Lower leg skin (tissue), 4 donors: ENCODE measurements around the gene PATJ. TPM values are rescaled to one million over a fixed set of nuclear protein-coding genes. Genes with fewer than 3 reads are reported as not detected.

Experiments
- DNase-seq, 2 donors: peaks; one replicate each; pipeline ENCODE4 v3.0.0-alpha.2; 2019; ENCODE audit warnings: low spot score in 2 of 2
- H3K4me3 ChIP-seq: fragments of 200-600 bp; sonication (generic); 2 replicates; pipeline ENCODE4 v1.5.1; 2017; ENCODE audit warnings: mild to moderate bottlenecking, low read depth; ENCODE audit not compliant: poor library complexity, severe bottlenecking
- CTCF ChIP-seq, 3 donors: fragments of 450-650 bp; IDR thresholded peaks; one replicate each; pipeline ENCODE4 v1.5.1; 2016; ENCODE audit warnings: antibody characterized with exemption in 3 of 3, mild to moderate bottlenecking in 3 of 3, moderate library complexity in 2 of 3
- POLR2A ChIP-seq, 2 donors: fragments of 450-650 bp; IDR thresholded peaks; one replicate each; pipeline ENCODE4 v1.6.1; 2016 to 2017; ENCODE audit warnings: antibody characterized with exemption in 2 of 2, mild to moderate bottlenecking in 1 of 2, moderate library complexity in 1 of 2
- WGBS, 2 donors: methylation state at CpG; one replicate each; pipeline ENCODE4 v1.1.5; 2018; 5-methylcytosine and 5-hydroxymethylcytosine counted together
- intact Hi-C: fragments of 100-400 bp; cut with DNase I; formaldehyde crosslinking; loops from one replicate; pipeline ENCODE4 v1.15.0; 2023; ENCODE audit warnings: low total_unique reads
- total RNA-seq, 4 donors: library from RNA; depleted of rRNA; stranded (reverse); fragments of >200 nt; gene quantifications; one replicate each; pipeline ENCODE4 v1.1.0, GENCODE V29; 2016

PATJ gene
- total RNA-seq, 4 donors from 2014 or later = 50.5 to 89.3 (median 64.5) TPM

- intact Hi-C loops = loop anchor here (5.0 kb wide), 1 partner anchor 881 kb away; no protein-coding TSS in a partner anchor
- no peak for DNase-seq
- no peak overlapping the region for H3K4me3 ChIP-seq
- no peak for TF ChIP-seq CTCF (IDR thresholded peaks at IDR 0.05)
- no peak for TF ChIP-seq POLR2A (IDR thresholded peaks at IDR 0.05)
- 33 to 37% methylated on average over 3 of the region's 3 CpGs for WGBS, 2 donors
Measured at GRCh38 chr1:61853583-61853982, 111.3 kb downstream of the PATJ start.

DNA sequence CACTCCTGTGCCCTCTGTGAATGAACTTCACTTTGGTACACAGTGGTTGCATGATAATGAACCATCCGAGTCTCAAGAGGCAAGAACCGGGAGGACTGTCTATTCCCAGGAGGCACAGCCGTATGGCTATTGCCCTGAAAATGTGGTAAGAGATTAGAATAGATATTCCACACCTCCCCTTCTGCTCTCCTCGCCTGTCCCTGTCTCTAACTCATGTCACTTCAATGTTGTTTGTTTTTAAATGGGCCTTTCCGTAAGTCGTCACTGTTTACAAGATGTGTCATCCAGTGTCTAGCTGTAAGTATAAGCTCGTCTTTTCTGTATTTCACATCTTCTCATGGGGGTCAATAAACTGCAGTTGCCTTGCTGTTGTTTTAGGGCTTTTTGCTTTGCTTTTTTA is 122.2 kb downstream of the PATJ start:
- 91 to 94% methylated on average over 7 of the region's 7 CpGs for WGBS, 2 donors
- no peak overlapping the region for H3K4me3 ChIP-seq
- TF ChIP-seq POLR2A (IDR thresholded peaks at IDR 0.05) (no peak), CTCF (IDR thresholded peaks at IDR 0.05) (no peak)
- intact Hi-C loops = no loop called here
- no peak for DNase-seq

DNA sequence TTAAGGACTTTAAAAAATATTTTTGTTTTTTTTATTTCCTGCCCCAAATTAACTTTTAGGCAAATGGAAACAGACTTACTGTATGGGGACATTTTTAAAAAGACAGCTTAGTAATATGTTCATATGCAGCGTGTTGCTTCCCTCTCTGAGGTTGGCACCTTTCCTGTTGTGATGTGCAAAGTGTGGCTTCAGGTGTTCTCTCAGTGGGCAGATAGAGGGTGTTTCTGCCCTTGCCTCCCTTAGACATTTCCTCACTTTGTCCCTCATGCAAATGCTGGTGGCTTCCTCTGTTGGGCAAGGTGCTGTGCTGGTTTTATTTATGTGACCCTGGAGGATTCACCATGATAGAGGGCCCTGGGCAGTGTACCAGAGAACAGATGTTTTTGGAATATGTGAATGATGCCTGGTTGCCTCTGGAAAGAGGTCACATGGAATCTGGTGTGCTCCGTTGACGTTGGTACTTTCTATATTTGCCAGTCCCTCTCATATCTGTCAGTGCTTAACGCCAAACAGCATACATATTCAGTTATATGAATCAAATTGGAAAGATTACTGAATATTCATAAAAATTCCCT is 123.5 kb downstream of the PATJ start:
- no peak for DNase-seq
- TF ChIP-seq POLR2A (IDR thresholded peaks at IDR 0.05) (no peak), CTCF (IDR thresholded peaks at IDR 0.05) (no peak)
- WGBS, 2 donors = 89 to 91% methylated on average over 4 of the region's 4 CpGs
- H3K4me3 ChIP-seq = no peak overlapping the region
- intact Hi-C loops = no loop called here

- intact Hi-C loops = no loop called here
- no peak overlapping the region for H3K4me3 ChIP-seq
- 91 to 96% methylated on average over 14 of the region's 14 CpGs for WGBS, 2 donors
- DNase-seq = no peak
- TF ChIP-seq CTCF (IDR thresholded peaks at IDR 0.05) (no peak), POLR2A (IDR thresholded peaks at IDR 0.05) (no peak)
Measured at GRCh38 chr1:61869691-61870109, 127.4 kb downstream of the PATJ start.

GRCh38 chr1:61872206-61872605 is 129.9 kb downstream of the PATJ start:
- no peak overlapping the region for H3K4me3 ChIP-seq
- TF ChIP-seq CTCF (IDR thresholded peaks at IDR 0.05) (no peak), POLR2A (IDR thresholded peaks at IDR 0.05) (no peak)
- 93 to 99% methylated on average over 3 of the region's 3 CpGs for WGBS, 2 donors
- DNase-seq = no peak
- intact Hi-C loops = no loop called here

DNA sequence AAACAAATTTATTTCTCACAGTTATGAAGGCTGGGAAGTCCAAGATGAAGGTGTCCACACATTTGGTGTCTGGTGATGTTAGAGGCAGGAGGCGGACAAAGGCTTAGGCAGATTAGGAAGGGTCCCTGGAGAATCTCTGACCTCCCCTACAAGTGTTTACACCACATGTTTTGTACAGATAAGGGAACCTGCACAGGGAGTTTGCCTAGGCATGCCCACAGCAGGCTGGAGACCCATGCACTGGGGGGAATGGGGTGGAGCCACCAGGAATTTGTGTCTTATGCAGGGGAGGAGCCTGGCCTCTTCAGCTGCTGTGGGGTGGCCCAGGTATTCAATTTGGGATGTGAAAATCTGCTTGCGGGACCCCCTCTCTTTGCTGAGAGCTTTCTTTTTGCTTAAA is 131.3 kb downstream of the PATJ start:
- intact Hi-C loops = no loop called here
- DNase-seq = no peak
- WGBS, 2 donors = 96 to 100% methylated on average over 2 of the region's 2 CpGs
- no peak overlapping the region for H3K4me3 ChIP-seq
- TF ChIP-seq CTCF (IDR thresholded peaks at IDR 0.05) = no peak
- TF ChIP-seq POLR2A (IDR thresholded peaks at IDR 0.05) = no peak
